Lower lobe of right lung (tissue), 2 donors: ENCODE measurements around the gene KRTAP1-1. TPM values are rescaled to one million over a fixed set of nuclear protein-coding genes. Genes with fewer than 3 reads are reported as not detected.

Source experiments
- ATAC-seq, 2 donors: fragments of 200-7000 bp; cut with Tn5 transposase; one replicate each; pipeline ENCODE4 v1.9.1; 2020 to 2022; ENCODE audit warnings: mild to moderate bottlenecking in 2 of 2, moderate library complexity in 2 of 2
- DNase-seq: peaks from one replicate; pipeline ENCODE4 v3.0.0-alpha.2; 2020
- H3K27ac ChIP-seq: fragments of 200-600 bp; one replicate; pipeline ENCODE4 v1.8.0; 2022
- H3K27me3 ChIP-seq: fragments of 200-600 bp; one replicate; pipeline ENCODE4 v1.8.0; 2022; ENCODE audit warnings: low read depth
- H3K36me3 ChIP-seq: fragments of 200-600 bp; one replicate; pipeline ENCODE4 v1.8.0; 2022; ENCODE audit warnings: mild to moderate bottlenecking
- H3K4me1 ChIP-seq: fragments of 200-600 bp; one replicate; pipeline ENCODE4 v1.8.0; 2022
- H3K4me3 ChIP-seq: fragments of 200-600 bp; one replicate; pipeline ENCODE4 v1.8.0; 2022; ENCODE audit warnings: mild to moderate bottlenecking
- H3K9me3 ChIP-seq: fragments of 200-600 bp; one replicate; pipeline ENCODE4 v1.8.0; 2022
- CTCF ChIP-seq: fragments of 200-600 bp; IDR thresholded peaks from one replicate; pipeline ENCODE4 v1.8.0; 2022; ENCODE audit warnings: antibody characterized with exemption, mild to moderate bottlenecking
- intact Hi-C: fragments of 100-400 bp; cut with DNase I; formaldehyde crosslinking; loops from one replicate; pipeline ENCODE4 v1.11.0; 2022
- total RNA-seq: library from RNA; stranded (reverse); fragmentation: NEBNext Ultra II Directional; extraction: Animal tissue kit (Norgen Biotek cat#: 25700); gene quantifications from one replicate; pipeline ENCODE4 v1.2.1, GENCODE V29; 2021
- donor health status: DM: no; HTN: yes; CAD: no; lungs with severe emphysema.

Gene KRTAP1-1
- total RNA-seq, 1 donor from 2014 or later, result not detected

GRCh38 chr17:40993839-40994238, 47.4 kb downstream of the KRTAP1-1 start, which contains the start of gene KRTAP3-3:
KRTAP3-3 (minus strand) TSS chr17:40994164; CDS start chr17:40994097, 67 bp downstream.
- no peak for ATAC-seq
- Histone ChIP-seq H3K4me1 (no peaks in the 10 kb centered on the region), H3K27me3 (no peaks in the 10 kb centered on the region), H3K27ac (no peak within 1 kb of the TSS), H3K4me3 (no peak within 1 kb of the TSS), H3K9me3 (no peaks in the 10 kb centered on the region), H3K36me3 (no peaks in the 10 kb centered on the region)
- TF ChIP-seq CTCF, result no peak
- no peak for DNase-seq
- intact Hi-C loops, result no loop called here

DNA sequence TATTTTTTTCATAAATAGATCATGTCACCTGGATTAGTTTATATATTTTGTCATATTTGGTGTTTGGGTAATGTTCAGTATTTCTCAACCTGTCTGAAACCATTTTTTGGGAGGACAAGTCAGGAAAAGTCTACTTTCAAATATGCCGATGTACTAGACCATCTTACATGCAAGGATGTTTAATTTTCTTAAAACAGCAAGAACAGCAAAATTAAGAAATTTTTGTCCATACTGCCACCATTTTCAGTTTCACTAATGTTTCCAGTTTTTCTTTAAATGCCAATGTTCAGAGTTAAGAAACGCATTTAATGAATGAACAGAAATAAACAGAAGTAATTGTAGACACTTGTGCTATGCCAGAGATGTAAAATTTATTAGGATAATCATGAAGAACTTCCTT, 48.2 kb downstream of the KRTAP1-1 start:
- intact Hi-C loops, result no loop called here
- ATAC-seq (no peak), DNase-seq (no peak)
- no peak for TF ChIP-seq CTCF
- H3K27ac ChIP-seq, result no peak overlapping the region
- no peak overlapping the region for H3K4me3 ChIP-seq
- no peaks in the 10 kb centered on the region for H3K27me3 ChIP-seq
- no peaks in the 10 kb centered on the region for H3K9me3 ChIP-seq
- H3K4me1 ChIP-seq, result no peaks in the 10 kb centered on the region
- no peaks in the 10 kb centered on the region for H3K36me3 ChIP-seq

- H3K4me3 ChIP-seq, result no peak overlapping the region
- TF ChIP-seq CTCF, result no peak
- no peaks in the 10 kb centered on the region for H3K9me3 ChIP-seq
- H3K27me3 ChIP-seq, result no peaks in the 10 kb centered on the region
- no peaks in the 10 kb centered on the region for H3K4me1 ChIP-seq
- ATAC-seq, result no peak
- no peak for DNase-seq
- H3K27ac ChIP-seq, result no peak overlapping the region
- H3K36me3 ChIP-seq, result no peaks in the 10 kb centered on the region
- intact Hi-C loops, result no loop called here
These were observed 48.6 kb downstream of the KRTAP1-1 start for GRCh38 chr17:40992666-40993065.

Other genes with a start within 250 kb of the KRTAP1-1 start
- gene KRT28, start 241.5 kb downstream of the KRTAP1-1 start, total RNA-seq, result not detected
- gene KRT10, start 218.8 kb downstream of the KRTAP1-1 start, total RNA-seq, result 31.7 TPM
- gene KRT12, start 174.2 kb downstream of the KRTAP1-1 start, total RNA-seq, result not detected
- not detected for gene KRT20, start 156.2 kb downstream of the KRTAP1-1 start, total RNA-seq
- gene KRT23, start 103.8 kb downstream of the KRTAP1-1 start, total RNA-seq, result 1.9 TPM
- gene KRT39, start 74.5 kb downstream of the KRTAP1-1 start, total RNA-seq, result 0.59 TPM
- gene KRT40, start 57.1 kb downstream of the KRTAP1-1 start, total RNA-seq, result 0.27 TPM
- not detected for gene KRTAP3-3, start 47.3 kb downstream of the KRTAP1-1 start, total RNA-seq
- not detected for gene KRTAP3-2, start 41.5 kb downstream of the KRTAP1-1 start, total RNA-seq
- gene KRTAP3-1, start 32.3 kb downstream of the KRTAP1-1 start, total RNA-seq, result not detected
- not detected for gene KRTAP1-5, start 14.2 kb downstream of the KRTAP1-1 start, total RNA-seq
- not detected for gene KRTAP1-4, start 11.3 kb downstream of the KRTAP1-1 start, total RNA-seq
- not detected for gene KRTAP1-3, start 6.6 kb downstream of the KRTAP1-1 start, total RNA-seq
- not detected for gene KRTAP2-1, start 5.9 kb upstream of the KRTAP1-1 start, total RNA-seq
- not detected for gene KRTAP2-2, start 13.8 kb upstream of the KRTAP1-1 start, total RNA-seq
- gene KRTAP2-3, start 18.7 kb upstream of the KRTAP1-1 start, total RNA-seq, result not detected
- not detected for gene KRTAP2-4, start 24.4 kb upstream of the KRTAP1-1 start, total RNA-seq
- not detected for gene KRTAP4-7, start 42.7 kb upstream of the KRTAP1-1 start, total RNA-seq
- not detected for gene KRTAP4-8, start 56.7 kb upstream of the KRTAP1-1 start, total RNA-seq
- gene KRTAP4-16, start 60.8 kb upstream of the KRTAP1-1 start, total RNA-seq, result not detected
- not detected for gene KRTAP4-9, start 63.9 kb upstream of the KRTAP1-1 start, total RNA-seq
- gene KRTAP4-11, start 76.9 kb upstream of the KRTAP1-1 start, total RNA-seq, result not detected
- gene KRTAP4-12, start 82.7 kb upstream of the KRTAP1-1 start, total RNA-seq, result not detected
- gene KRTAP4-6, start 99.1 kb upstream of the KRTAP1-1 start, total RNA-seq, result not detected
- gene KRTAP4-5, start 108.4 kb upstream of the KRTAP1-1 start, total RNA-seq, result not detected
- gene KRTAP4-4, start 119.3 kb upstream of the KRTAP1-1 start, total RNA-seq, result not detected
- gene KRTAP4-3, start 126.8 kb upstream of the KRTAP1-1 start, total RNA-seq, result not detected
- not detected for gene KRTAP4-2, start 136.8 kb upstream of the KRTAP1-1 start, total RNA-seq
- gene KRTAP4-1, start 143.5 kb upstream of the KRTAP1-1 start, total RNA-seq, result not detected
- gene KRTAP9-1, start 148.4 kb upstream of the KRTAP1-1 start, total RNA-seq, result not detected
- not detected for gene KRTAP9-2, start 185.2 kb upstream of the KRTAP1-1 start, total RNA-seq
- gene KRTAP9-3, start 191.0 kb upstream of the KRTAP1-1 start, total RNA-seq, result not detected
- gene KRTAP9-8, start 196.5 kb upstream of the KRTAP1-1 start, total RNA-seq, result not detected
- not detected for gene KRTAP9-4, start 208.2 kb upstream of the KRTAP1-1 start, total RNA-seq
- gene KRTAP9-9, start 213.9 kb upstream of the KRTAP1-1 start, total RNA-seq, result not detected
- not detected for gene KRTAP9-6, start 223.9 kb upstream of the KRTAP1-1 start, total RNA-seq
- gene KRTAP9-7, start 234.2 kb upstream of the KRTAP1-1 start, total RNA-seq, result not detected